Liver (tissue), 9 donors: ENCODE data around the gene PTTG2. TPM values are rescaled to one million over a fixed set of nuclear protein-coding genes. Genes with fewer than 3 reads are reported as not detected.
"Not testable (repeated sequence)": the region's sequence is repeated elsewhere in the genome, so short reads cannot be mapped to it uniquely, and the experiment has no call there.

Source experiments
- DNase-seq: peaks from one replicate; pipeline ENCODE4 v3.0.0-alpha.2; 2017; ENCODE audit warnings: low spot score
- H3K27ac ChIP-seq, 2 donors: one replicate each; pipeline ENCODE4 v1.7.0; 2013; ENCODE audit warnings: inconsistent platforms in 2 of 2, low read length in 2 of 2, control low read depth in 1 of 2, low read depth in 1 of 2, mild to moderate bottlenecking in 1 of 2
- H3K27me3 ChIP-seq, 4 donors: one replicate each; pipeline versions ENCODE4 v1.6.1 to v1.7.0; 2013; ENCODE audit warnings: low read length in 3 of 4, inconsistent platforms in 1 of 4, mild to moderate bottlenecking in 1 of 4, moderate library complexity in 1 of 4; ENCODE audit not compliant: control insufficient read depth in 4 of 4, insufficient read depth in 4 of 4
- H3K36me3 ChIP-seq, 4 donors: one replicate each; pipeline versions ENCODE4 v1.6.1 to v1.7.0; 2013; ENCODE audit warnings: low read length in 3 of 4, mild to moderate bottlenecking in 3 of 4, low read depth in 1 of 4, moderate library complexity in 1 of 4; ENCODE audit not compliant: control insufficient read depth in 4 of 4, insufficient read depth in 3 of 4
- H3K4me1 ChIP-seq, 4 donors: one replicate each; pipeline versions ENCODE4 v1.6.1 to v1.7.0; 2013; ENCODE audit warnings: low read length in 3 of 4, mild to moderate bottlenecking in 3 of 4, moderate library complexity in 1 of 4; ENCODE audit not compliant: control insufficient read depth in 4 of 4, insufficient read depth in 4 of 4
- H3K4me3 ChIP-seq, 3 donors: one replicate each; pipeline versions ENCODE4 v1.6.1 to v1.7.0; 2013; ENCODE audit warnings: low read length in 3 of 3, control low read depth in 1 of 3, low read depth in 1 of 3, mild to moderate bottlenecking in 1 of 3
- H3K9ac ChIP-seq, 2 donors: one replicate each; pipeline ENCODE4 v1.7.0; 2013; ENCODE audit warnings: low read length in 2 of 2, mild to moderate bottlenecking in 2 of 2, moderate library complexity in 2 of 2, control low read depth in 1 of 2, low read depth in 1 of 2
- H3K9me3 ChIP-seq, 4 donors: one replicate each; pipeline versions ENCODE4 v1.6.1 to v1.7.0; 2013; ENCODE audit warnings: low read length in 3 of 4; ENCODE audit not compliant: control insufficient read depth in 4 of 4
- FOXA1 ChIP-seq: IDR thresholded peaks from 2 replicates; pipeline ENCODE4 v1.6.1; 2016; ENCODE audit warnings: antibody characterized with exemption
- GABPA ChIP-seq, 2 donors: IDR thresholded peaks in 1 of 2; conservative IDR thresholded peaks in 1 of 2; 2 replicates each; pipeline ENCODE4 v1.6.1; 2016; ENCODE audit warnings: antibody characterized with exemption in 2 of 2, mild to moderate bottlenecking in 1 of 2, moderate library complexity in 1 of 2
- HNF4A ChIP-seq, 2 donors: conservative IDR thresholded peaks; 2 replicates each; pipeline ENCODE4 v1.6.1; 2016; ENCODE audit warnings: antibody characterized with exemption in 2 of 2, mild to moderate bottlenecking in 2 of 2
- HNF4G ChIP-seq: IDR thresholded peaks from 2 replicates; pipeline ENCODE4 v1.6.1; 2016; ENCODE audit warnings: antibody characterized with exemption
- JUND ChIP-seq, 2 donors: IDR thresholded peaks; 2 replicates each; pipeline ENCODE4 v1.6.1; 2016; ENCODE audit warnings: antibody characterized with exemption in 2 of 2
- RAD21 ChIP-seq, 2 donors: IDR thresholded peaks; 2 replicates each; pipeline ENCODE4 v1.6.1; 2016; ENCODE audit warnings: antibody characterized with exemption in 2 of 2, mild to moderate bottlenecking in 2 of 2
- RXRA ChIP-seq, 2 donors: IDR thresholded peaks; 2 replicates each; pipeline ENCODE4 v1.6.1; 2017 to 2018; ENCODE audit warnings: antibody characterized with exemption in 2 of 2, mild to moderate bottlenecking in 1 of 2
- TAF1 ChIP-seq: conservative IDR thresholded peaks from 2 replicates; pipeline ENCODE4 v1.6.1; 2016; ENCODE audit warnings: antibody characterized with exemption, mild to moderate bottlenecking
- WGBS: extraction: QIAGEN DNeasy Blood & Tissue Kit; methylation state at CpG from one replicate; pipeline ENCODE4 v1.1.7; 2013; 5-methylcytosine and 5-hydroxymethylcytosine counted together
- polyA plus RNA-seq, 2 donors: library from polyadenylated mRNA; stranded (reverse) in 1 of 2; unstranded in 1 of 2; fragments of 200-250 nt in 1 of 2; fragments of >200 nt in 1 of 2; fragmentation: Nextera tagmentation in 1 of 2; extraction: Ambion mirVana in 1 of 2; gene quantifications; one replicate each; pipeline versions ENCODE4 v1.2.1 to v1.2.3, GENCODE V29; 2013 to 2015
- total RNA-seq, 2 donors: library from RNA; depleted of rRNA; stranded (reverse); fragments of >200 nt; gene quantifications; one replicate each; pipeline ENCODE4 v1.2.3, GENCODE V29; 2014
- TF ChIP-seq, protein P1 (sequence below): IDR thresholded peaks from 2 replicates; pipeline ENCODE4 v1.6.1; 2016; ENCODE audit warnings: antibody characterized with exemption
- TF ChIP-seq, protein P2 (sequence below): IDR thresholded peaks from 2 replicates; pipeline ENCODE4 v1.6.1; 2016; ENCODE audit warnings: antibody characterized with exemption, mild to moderate bottlenecking
- donor health status: healthy.
- donor health status: healthy.
- donor health status: healthy.
- donor health status: healthy.
- donor health status: healthy.

Gene PTTG2
- total and polyA plus RNA-seq, 4 donors, result 0.24 to 0.92 TPM; not detected in 2

GRCh38 chr4:37917388-37917787 is 42.8 kb upstream of the PTTG2 start:
- Histone ChIP-seq H3K4me1 (no peaks in the 10 kb centered on the region), H3K27ac (no peak overlapping the region), H3K4me3 (no peak overlapping the region), H3K36me3 (no peaks in the 10 kb centered on the region), H3K27me3 (no peaks in the 10 kb centered on the region), H3K9me3 (no peaks in the 10 kb centered on the region), H3K9ac (no peak overlapping the region)
- no peak for DNase-seq
- WGBS, result 88% methylated on average over 7 of the region's 7 CpGs
- no peak for TF ChIP-seq HNF4G

DNA sequence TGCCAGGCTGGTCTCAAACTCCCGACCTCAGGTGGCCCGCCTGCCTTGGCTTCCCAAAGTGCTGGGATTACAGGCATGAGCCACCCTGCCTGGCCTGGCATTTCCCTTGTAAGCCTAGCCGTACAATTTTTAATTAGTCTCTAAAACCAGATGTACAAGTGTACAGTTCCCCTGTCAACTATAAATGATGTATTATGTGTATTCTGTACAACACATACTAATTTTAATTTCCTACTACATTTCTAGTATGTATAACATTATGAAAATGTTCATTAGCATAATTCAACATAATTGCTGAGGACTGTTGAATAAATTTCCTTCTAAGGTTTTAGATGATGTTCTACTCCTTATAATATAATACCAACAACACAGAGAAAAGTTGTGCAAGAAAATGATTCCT is 41.5 kb upstream of the PTTG2 start:
- WGBS, result 95% methylated on average over 3 of the region's 3 CpGs
- H3K4me3 ChIP-seq, result no peak overlapping the region
- TF ChIP-seq HNF4A (conservative IDR thresholded peaks at IDR 0.05) (no peak), RAD21 (IDR thresholded peaks at IDR 0.05) (no peak), GABPA (IDR thresholded peaks at IDR 0.05 in 1 of 2, conservative IDR thresholded peaks at IDR 0.05 in 1 of 2) (no peak)
- TF ChIP-seq, protein P1, sequence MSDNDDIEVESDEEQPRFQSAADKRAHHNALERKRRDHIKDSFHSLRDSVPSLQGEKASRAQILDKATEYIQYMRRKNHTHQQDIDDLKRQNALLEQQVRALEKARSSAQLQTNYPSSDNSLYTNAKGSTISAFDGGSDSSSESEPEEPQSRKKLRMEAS, result no peak

DNA sequence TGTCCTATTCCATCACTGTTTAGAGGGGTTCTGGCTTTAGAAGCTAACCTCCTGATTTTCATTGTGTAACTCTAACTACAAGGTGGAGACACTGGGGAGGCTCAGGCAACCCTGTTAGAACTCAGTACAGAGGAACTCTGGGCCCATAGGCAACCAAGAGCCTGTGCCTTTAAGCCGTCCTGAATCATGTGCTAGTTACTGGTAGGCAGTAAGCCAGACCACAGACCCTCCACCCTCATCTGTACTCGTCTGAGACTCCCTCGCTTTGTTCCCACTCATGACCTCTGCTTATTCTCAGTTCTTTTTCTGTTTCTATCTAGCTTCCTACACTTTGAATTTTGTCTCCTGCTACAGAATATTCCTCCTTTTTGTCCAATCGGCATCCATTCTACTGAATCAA is 37.9 kb upstream of the PTTG2 start:
- Histone ChIP-seq H3K9ac (no peak overlapping the region), H3K36me3 (no peaks in the 10 kb centered on the region), H3K9me3 (no peaks in the 10 kb centered on the region), H3K27me3 (no peaks in the 10 kb centered on the region), H3K4me1 (no peaks in the 10 kb centered on the region), H3K27ac (no peak overlapping the region), H3K4me3 (no peak overlapping the region)
- DNase-seq, result no peak
- 87% methylated on average over 4 of the region's 4 CpGs for WGBS
- TF ChIP-seq JUND (IDR thresholded peaks at IDR 0.05) (no peak), FOXA1 (no peak), TAF1 (no peak), RXRA (IDR thresholded peaks at IDR 0.05) (no peak)
- TF ChIP-seq, protein P2, sequence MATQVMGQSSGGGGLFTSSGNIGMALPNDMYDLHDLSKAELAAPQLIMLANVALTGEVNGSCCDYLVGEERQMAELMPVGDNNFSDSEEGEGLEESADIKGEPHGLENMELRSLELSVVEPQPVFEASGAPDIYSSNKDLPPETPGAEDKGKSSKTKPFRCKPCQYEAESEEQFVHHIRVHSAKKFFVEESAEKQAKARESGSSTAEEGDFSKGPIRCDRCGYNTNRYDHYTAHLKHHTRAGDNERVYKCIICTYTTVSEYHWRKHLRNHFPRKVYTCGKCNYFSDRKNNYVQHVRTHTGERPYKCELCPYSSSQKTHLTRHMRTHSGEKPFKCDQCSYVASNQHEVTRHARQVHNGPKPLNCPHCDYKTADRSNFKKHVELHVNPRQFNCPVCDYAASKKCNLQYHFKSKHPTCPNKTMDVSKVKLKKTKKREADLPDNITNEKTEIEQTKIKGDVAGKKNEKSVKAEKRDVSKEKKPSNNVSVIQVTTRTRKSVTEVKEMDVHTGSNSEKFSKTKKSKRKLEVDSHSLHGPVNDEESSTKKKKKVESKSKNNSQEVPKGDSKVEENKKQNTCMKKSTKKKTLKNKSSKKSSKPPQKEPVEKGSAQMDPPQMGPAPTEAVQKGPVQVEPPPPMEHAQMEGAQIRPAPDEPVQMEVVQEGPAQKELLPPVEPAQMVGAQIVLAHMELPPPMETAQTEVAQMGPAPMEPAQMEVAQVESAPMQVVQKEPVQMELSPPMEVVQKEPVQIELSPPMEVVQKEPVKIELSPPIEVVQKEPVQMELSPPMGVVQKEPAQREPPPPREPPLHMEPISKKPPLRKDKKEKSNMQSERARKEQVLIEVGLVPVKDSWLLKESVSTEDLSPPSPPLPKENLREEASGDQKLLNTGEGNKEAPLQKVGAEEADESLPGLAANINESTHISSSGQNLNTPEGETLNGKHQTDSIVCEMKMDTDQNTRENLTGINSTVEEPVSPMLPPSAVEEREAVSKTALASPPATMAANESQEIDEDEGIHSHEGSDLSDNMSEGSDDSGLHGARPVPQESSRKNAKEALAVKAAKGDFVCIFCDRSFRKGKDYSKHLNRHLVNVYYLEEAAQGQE, result no peak
- TF ChIP-seq, protein P1, result no peak

More for the DNA sequence above, 41.5 kb upstream of the PTTG2 start:
- H3K4me1 ChIP-seq, result no peaks in the 10 kb centered on the region
- H3K27ac ChIP-seq, result no peak overlapping the region
- no peak overlapping the region for H3K9ac ChIP-seq
- no peaks in the 10 kb centered on the region for H3K27me3 ChIP-seq
- H3K9me3 ChIP-seq, result no peaks in the 10 kb centered on the region
- H3K36me3 ChIP-seq, result no peaks in the 10 kb centered on the region
- no peak for DNase-seq

- H3K4me3 ChIP-seq, H3K9ac ChIP-seq, H3K27ac ChIP-seq, H3K9me3 ChIP-seq, H3K4me1 ChIP-seq, DNase-seq, H3K27me3 ChIP-seq, H3K36me3 ChIP-seq: not testable (repeated sequence)
These were observed 37.1 kb upstream of the PTTG2 start for GRCh38 chr4:37923089-37923488.
